GM21576 (cell line): ENCODE measurements around the gene UTF1.
"Not testable (repeated sequence)": the region's sequence is repeated elsewhere in the genome, so short reads cannot be mapped to it uniquely, and the experiment has no call there.

Source experiments
- ATAC-seq: cut with Tn5 transposase; IDR thresholded peaks from one replicate; pipeline ENCODE4 v1.9.1; 2021; ENCODE audit warnings: mild to moderate bottlenecking, moderate library complexity; ENCODE audit not compliant: unreplicated experiment

UTF1 gene

DNA sequence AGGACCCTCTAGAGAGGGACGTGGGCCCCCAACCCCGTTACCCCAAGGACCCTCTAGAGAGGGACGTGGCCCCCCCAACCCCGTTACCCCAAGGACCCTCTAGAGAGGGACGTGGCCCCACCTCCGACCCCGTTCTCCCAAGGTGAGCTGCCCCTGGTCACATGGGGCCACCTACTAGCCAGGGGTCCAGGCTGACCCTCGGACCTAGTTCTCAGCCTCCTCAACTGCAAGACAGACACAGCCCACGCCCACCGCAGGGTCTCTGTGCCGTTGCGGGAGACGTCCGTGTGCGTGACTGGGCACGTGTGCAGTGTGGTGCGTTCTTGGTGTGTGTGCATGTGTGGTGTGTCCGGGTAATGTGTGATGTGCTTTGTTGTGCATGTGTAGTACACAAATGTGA is 21.6 kb upstream of the UTF1 start:
- ATAC-seq: no peak

DNA sequence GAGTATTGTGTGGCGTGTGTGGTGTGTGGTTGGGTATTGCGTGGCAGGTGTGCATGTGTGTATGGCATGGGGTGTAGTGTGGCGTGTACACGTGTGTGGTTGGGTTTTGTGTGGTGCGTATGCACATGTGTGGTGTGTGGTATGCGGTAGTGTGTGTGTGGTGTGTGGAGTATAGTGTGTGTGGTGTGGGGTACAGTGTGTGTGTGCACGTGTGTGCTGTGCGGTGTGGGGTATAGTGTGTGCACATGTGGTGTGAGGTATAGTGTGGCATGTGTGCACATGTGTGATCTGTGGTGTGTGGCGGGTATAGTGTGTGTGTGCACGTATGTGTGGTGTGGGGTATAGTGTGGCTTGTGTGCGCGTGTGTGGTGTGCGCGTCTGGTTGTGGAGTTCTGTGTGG is 20.9 kb upstream of the UTF1 start:
- ATAC-seq: no peak

DNA sequence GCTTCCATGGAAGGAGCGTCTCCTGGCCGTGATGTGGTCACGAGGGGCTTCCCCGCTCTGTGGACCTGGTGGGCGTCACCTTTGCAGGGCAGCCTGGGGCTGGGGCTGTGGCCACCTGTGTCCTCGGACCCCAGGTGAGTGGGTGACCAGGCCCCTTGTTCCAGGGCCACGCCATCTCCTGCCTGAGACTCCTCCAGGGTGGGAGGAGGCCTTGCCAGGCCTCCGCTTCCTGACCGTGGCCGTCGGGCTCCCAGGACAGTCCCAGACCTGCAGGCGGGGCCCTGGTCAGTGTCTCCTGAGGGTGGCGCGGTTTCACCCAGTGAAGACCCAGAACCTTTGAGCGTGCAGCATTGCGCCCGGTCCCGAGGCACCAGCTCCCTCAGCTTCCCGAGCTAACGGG is 20.4 kb upstream of the UTF1 start:
- no peak for ATAC-seq

DNA sequence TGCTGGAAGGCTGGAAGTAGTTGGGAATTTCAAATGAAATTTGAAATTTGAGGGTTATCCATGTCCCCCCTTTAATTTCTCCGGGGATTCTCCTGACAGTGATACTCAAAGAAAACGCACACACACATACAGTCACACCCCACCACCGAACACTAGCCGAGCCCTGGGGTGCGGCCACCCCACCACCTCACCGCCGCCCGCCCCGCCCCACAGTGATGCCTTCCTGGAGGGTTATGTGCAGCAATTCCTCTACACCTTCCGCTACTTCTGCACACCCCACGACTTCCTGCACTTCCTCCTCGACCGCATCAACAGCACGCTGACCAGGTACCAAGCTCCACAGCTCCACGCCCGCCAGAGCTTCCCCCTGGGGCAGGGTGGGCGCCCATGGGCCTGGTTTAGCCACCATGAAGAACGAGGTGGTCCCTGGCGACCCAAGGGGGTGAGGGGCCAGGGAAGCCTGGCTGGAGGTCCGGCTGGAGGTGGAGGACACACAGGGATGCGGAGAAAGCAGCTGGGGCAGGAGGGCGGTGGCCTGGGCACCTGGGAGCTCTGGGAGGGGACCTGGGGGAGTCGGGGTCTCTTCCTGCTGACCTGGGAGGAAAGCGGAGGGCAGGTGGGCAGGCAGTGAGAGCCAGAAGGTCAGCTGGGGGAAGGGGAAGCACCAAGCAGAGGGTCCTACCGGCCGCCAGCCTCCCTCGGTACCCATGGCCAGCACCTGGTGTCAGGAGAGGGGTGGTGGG is 19.4 kb upstream of the UTF1 start:
- no peak for ATAC-seq

DNA sequence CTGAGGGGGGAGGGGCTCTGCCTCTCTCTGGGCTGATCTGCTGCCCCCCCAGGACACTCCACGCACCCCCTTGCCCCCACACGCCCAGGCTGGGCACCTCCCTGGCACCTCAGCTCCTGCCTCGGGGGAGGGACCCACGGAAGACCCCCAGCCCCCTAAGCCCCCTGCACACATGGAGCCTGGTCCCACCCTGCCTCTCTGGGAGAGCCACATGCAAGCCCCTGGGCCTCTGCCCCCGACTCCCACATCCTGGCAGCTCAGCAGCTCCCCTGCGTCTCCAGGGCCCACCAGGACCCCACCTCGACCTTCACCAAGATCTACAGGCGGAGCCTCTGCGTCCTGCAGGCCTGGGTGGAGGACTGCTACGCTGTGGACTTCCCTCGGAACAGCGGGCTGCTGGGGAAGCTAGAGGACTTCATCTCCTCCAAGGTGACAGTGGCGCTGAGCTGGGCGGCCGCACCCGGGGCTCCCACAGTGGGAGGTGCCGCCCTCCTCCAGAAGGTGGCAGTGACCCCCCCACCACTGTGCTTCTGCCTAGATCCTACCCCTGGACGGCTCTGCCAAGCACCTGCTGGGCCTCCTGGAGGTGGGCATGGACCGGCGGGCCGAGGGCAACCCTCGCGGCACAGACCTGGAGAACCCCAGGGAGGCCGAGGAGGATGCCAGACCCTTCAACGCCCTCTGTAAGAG is 18.7 kb upstream of the UTF1 start:
- ATAC-seq: no peak

DNA sequence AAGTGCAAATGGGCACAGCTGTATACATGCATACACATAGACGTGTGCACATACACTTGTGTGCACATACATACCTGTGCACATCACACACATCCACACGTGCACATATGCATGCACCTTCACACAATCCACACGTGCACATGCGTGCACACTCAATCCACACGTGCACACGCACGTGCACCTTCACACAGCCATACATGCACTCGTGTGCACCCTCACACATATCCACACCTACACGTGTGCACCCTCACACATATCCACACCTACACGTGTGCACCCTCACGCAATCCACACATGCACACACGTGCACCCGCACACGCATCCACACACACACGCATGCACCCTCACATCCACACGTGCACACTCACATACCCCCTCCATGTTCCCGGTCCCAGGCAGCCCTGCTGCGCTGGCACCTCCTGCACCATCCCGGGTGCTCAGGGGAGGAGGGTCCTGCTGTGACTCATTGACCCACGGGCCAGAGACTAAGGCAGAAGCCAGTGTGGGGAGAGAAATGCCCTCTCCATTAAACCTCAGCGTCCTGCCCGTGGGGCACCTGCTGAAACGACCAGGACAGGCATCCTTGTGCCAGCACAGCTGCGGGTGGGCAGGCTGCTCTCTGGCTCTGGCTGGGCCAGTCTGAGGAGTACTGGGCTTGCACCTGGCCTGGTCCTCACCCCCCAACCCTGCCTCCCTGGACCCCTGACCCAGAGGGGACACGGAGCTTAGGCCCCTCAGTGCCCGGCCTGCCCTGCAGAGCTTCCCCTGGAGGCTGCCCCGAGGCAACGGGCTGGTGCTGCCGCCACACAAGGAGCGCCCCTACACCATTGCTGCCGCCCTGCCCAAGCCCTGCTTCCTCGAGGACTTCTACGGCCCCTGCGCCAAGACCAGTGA is 17.8 kb upstream of the UTF1 start:
- no peak for ATAC-seq

DNA sequence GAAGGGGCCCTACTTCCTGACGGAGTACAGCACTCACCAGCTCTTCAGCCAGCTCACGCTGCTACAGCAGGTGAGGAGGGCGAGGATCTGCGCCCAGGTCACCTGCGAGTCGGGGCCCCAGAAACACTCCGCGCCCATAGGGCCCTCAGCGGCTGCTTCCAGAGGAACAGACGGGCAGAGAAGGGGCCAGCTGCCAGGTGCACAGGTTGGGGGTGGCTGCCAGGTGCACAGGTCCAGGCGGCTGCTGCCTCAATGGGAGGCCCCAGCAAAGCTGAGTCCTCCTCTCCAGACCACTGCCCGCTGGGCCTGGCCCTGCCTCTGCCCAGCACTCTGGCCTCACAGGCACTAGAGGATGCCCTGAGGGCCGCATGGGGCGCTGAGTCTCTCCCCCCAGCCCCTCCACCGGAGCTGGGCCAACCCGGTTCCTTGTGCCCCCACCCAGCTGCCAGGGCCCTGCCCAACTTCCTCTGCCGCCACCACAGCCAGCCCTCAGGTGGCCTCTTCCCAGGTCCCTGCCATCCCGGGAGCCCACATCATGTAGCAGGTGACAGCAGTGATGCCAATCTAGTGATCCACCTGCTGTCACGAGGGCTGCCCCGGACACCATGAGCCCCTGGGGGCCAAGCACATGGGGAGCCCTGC is 17.0 kb upstream of the UTF1 start:
- ATAC-seq: no peak

DNA sequence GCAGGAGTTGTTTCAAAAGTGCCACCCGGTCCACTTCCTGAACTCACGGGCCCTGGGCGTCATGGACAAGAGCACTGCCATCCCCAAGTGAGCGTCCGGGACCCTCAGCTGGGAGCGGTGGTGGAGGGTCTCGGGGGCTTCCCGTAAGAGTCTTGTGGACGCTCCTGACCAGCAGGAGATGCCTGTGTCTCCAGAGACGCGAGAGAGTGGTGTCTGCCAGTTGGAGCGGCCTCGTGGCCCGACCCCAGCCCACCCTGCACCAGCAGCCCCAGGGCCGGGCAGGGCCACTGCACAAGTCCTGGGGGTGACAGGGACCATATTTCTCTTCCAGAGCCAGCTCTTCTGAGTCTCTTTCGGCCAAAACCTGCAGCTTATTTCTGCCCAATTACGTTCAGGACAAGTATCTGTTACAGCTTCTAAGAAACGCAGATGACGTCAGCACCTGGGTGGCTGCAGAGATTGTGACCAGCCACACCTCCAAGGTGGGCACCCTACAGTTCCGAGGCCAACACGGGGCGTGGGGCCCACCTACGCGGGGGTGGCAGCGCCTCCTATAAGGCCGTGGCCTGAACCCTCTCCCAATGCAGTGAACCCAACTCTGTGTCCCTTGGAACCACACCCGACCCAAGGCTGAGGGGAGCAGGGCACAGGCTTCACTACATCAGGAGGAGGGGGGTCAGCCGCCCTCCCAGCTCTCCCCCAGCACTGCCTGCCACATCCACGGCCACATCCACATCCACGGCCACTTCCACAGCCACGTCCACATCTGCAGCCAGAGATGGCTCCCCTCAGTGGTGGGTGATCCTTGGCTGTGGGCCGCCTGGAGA is 16.2 kb upstream of the UTF1 start:
- no peak for ATAC-seq

DNA sequence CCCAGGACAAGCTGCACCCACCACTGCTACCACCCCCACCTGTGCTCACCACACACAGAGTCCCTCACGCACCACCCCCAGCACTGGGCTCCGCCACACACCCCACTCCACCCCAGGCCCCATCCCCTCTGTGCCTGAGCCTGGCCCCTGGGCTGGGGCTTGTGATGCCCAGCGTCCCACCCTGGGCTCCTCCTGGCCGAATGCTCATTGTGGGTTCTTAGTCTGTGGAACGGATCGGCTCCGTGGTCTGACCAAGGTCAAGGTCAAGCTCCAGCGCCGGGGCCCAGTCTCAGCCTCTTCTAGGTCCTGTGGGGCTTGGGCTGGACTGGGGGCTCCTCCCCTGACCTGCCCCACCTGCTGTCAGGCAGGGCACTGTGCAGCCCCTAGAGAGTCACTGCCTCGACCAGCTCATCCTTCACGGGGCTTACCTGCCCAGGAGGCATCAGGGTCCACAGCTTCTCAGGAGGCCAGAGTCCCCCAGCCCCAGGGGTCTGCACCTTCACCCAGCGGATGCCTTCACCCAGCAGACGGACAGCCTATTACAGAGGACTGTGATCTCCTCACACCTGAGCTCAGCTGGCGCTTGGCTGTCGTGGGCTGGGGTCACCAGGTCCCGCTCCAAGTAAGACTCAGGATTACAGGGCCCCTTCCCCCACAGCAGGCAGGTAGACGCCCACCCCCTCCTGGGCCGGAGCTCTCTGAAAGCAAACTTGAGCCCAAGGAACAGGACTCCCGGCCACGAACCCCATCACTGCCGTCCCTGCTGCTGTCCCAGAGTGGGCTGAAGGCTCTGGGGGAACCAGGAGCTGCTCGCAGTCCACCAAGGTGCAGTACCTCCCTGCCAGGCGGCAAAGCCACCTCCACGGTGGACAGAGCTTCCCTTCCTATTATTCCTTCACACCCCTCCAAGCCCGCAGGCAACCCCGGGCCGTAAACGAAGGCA is 15.3 kb upstream of the UTF1 start:
- ATAC-seq: no peak

DNA sequence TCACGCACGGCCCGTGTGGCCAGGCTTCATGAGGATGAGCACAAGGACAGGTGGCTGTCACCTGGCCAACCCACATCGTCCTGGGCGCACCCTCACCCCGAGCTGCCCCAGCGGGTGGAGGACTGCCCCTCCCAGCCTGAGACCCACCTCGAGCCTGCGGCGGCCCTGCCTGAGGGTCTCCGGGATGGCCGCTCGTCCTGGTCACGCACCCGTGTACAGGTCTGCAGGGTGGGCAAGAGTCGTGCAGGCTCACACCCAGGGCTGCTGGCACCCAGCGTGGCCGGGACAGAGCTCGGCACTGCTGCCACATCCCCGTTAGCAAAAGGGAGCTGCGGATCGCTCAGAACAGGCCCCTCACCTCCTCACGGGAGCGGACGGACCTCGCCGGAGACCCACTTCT is 14.4 kb upstream of the UTF1 start:
- no peak for ATAC-seq

DNA sequence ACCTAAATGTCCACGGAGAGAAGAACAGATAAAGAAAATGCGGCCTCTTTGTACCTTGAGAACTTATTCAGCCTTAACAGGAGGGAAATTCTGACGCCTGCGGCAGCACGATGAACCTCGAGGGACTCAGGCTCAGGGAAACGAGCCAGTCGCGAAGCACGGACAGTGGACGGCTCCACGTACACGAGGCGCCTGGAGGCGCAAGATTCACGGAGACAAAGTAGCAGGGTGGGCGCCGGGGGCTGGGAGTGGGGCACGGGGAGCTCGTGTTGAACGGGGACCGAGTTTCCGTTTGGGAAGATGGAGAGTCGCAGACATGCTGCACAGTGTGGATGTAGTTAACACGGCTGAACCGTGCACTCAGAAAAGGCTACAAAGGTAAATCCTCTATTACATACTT is 13.2 kb upstream of the UTF1 start:
- no peak for ATAC-seq

DNA sequence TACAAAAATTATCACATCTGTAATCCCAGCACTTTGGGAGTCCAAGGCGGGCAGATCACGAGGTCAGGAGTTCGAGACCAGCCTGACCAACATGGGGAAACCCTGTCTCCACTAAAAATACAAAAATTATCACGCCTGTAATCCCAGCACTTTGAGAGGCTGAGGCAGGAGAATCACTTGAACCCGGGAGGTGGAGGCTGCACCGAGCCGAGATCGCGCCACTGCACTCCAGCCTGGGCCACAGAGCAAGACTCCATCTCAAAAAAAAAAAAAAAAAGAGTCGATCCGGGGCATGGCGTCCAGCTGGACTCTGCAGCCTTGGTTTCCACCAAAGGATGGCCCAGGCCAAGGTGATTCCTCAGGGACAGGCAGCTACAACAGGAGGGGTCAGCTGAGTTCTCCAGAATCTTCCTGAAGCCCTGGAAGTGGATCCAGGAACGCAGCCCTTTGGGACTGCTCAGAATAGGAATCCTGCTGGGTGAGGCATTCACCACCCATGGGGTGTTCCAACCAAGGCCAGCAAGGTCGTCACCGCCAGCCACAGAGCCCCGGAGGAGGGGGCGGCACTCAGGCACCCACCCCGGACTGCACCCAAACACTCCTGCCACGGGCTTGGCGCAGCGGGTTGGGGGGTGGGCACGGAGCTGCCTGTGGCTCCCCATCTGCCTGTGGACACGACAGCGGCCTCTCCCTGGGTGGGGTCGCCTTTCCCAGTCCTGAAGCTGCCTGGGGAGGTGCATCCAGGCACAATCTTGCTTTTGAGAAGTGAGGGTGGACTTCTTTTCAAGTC is 12.0 kb upstream of the UTF1 start:
- ATAC-seq: no peak

DNA sequence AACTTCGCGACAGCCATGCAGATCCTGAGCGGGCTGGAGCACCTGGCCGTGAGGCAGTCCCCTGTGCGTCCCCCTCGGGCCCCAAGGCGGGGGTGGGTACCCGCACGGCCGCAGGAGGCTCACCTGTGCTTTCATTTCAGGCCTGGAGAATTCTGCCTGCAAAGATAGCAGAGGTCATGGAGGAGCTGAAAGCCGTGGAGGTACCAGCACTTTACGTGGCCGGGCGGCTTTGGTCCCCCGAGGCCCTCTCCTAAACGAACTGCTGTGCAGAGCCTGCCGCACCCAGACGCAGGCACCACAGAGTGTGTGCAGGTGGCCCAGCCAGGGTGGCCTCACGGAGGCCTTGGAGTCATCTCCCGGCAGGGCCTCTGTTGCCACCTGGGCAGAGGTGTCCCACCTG is 11.1 kb upstream of the UTF1 start:
- no peak for ATAC-seq

DNA sequence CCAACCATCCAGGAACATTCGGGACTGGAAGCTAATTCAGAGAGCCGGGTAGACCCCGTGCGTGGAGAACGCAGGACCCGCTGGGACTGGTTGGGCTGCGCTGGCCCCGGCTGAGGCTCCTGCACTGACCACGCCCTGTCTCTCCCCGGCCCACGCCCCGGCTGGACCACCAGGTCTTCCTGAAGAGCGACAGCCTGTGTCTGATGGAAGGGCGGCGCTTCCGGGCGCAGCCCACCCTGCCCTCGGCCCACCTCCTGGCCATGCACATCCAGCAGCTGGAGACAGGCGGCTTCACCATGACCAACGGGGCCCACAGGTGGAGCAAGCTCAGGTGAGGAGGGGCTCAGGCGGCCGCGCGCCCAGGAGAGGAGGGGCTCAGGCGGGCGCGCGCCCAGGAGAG is 10.2 kb upstream of the UTF1 start:
- ATAC-seq: no peak

DNA sequence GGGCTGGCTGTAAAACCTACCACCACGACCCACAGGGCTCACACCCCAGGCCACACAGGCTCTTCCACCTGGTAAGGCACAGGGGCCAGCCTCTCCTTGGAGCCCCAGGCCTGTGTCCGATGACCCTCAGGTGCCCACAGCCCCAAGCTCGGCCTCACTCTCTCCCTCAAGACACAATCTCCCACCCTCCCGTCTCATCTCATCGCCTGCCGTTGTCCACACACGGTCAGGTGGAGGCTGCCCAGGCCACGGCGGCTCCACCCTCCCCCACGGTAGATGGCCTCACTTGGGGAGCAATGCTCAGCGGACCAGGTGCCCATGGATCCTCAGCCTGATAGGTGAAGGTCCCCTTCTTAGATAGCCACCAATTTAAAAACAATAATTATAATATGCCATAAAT is 8.7 kb upstream of the UTF1 start:
- ATAC-seq: no peak

DNA sequence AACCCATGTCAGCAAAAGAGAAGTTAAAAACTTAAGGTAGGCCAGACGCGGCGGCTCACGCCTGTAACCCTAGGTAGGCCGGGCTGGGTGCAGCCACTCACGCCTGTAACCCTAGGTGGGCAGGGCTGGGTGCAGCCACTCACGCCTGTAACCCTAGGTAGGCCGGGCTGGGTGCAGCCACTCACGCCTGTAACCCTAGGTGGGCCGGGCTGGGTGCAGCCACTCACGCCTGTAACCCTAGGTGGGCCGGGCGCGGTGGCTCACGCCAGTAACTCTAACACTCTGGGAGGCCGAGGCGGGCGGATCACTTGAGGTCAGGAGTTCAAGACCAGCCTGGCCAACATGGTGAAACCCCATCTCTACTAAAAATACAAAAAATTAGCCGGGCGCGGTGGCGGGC is 8.3 kb upstream of the UTF1 start:
- ATAC-seq: not testable (repeated sequence)

DNA sequence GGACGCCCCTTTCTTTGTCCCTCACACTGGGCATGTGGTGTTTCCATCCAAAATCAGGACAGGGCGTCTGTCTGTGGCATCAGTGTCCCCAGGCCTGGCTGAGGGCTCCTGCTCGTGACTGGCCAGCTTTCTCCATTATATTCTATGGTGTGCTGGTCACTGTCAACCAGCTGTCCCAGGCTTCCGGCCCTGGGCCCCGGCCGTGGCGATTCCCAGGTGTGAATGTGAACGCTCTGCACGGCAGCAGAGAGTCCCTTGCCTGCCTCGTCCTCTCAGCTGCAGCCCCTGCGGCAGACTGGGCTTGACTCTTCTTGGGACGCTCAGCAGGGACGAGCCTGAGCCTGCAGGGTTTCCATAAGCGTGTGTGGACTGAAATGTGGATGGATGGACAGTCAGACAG is 5.9 kb upstream of the UTF1 start:
- ATAC-seq: no peak

DNA sequence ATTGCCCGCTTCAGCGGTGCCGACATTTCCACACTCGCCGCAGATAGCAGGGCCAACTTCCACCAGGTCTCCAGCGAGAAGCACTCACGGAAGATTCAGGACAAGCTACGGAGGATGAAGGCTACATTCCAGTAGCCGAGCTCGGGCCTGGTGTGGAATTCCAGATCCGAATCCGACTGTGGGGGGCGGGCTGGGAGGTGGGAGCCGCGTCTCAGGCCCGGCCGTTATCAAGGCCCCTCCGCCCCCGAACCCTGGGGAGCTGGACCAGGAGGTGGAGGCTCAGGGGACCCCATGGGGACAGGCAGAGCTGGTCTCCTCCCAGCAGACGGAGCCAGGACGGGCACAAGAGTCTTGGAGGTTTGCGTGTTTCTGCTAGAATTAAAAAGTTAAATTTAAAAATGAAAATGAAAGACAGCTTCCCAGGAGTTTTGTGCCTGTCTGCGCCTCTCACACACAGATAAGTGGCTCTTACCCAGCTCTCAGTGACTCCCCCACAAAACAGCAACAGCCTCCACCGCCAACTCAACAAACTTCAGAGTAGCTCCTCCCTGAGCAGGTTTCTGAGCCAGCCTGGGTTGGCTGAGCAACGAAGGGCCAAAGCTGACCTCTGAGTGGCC is 5.2 kb upstream of the UTF1 start:
- ATAC-seq: no peak
